NT2/D1 (cell line): Measurements from ENCODE around the gene CNTN5.

ENCODE experiments used
- SUZ12 ChIP-seq: IDR thresholded peaks from 2 replicates; pipeline ENCODE4 v1.6.1; 2011; ENCODE audit not compliant: insufficient read length, insufficient read depth; ENCODE audit errors: extremely low read depth
- YY1 ChIP-seq: IDR thresholded peaks from 2 replicates; pipeline ENCODE4 v1.6.1; 2011; ENCODE audit not compliant: insufficient read length, insufficient read depth
- ZNF274 ChIP-seq: IDR thresholded peaks from 2 replicates; pipeline ENCODE4 v1.6.1; 2011; ENCODE audit warnings: mild to moderate bottlenecking, low read depth, low read length

DNA sequence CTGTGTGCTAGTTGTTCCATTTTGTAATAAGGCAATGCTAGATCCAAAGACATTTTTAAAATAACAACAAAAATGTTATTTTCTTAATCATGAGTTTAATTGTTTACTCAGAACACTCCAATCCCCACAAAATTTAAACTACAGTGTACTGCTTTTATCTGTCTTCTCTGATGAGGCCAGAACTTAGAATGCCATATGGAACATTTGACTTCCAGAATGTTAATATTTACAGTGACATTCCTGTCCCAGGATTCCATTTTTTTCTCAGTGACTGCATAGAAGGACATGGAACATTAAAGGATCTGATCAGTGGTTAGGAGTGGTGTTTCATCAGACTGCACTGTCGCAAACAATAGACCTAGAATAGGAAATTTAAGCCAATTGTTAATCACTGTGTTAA is 1171.4 kb downstream of the CNTN5 start:
- TF ChIP-seq SUZ12: no peak
- no peak for TF ChIP-seq ZNF274
- TF ChIP-seq YY1: no peak
